ENCODE results near the gene AGFG2. TPM values are rescaled to one million over a fixed set of nuclear protein-coding genes. Genes with fewer than 3 reads are reported as not detected.

Gene AGFG2
- total RNA-seq, 3 donors from 2014 or later (not counting 1 experiment from before 2014, with no cell fraction given), result 21.5 to 32.6 (median 22.2) TPM

DNA sequence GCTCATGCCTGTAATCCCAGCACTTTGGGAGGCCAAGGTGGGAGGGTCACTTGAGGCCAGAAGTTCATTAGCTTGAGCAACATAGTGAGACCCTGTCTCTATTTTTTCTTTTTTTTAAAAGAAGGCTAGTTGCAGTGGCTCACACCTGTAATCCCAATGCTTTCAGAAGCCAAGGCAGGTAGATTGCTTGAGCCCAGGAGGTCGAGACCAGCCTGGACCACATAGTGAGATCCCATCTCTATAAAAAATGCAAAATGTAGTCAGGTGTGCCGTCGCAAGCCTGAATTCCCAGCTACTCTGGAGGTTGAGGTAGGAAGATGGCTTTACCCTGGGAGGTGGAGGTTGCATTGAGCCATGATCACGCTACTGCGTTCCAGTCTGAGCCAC, 47.8 kb upstream of the AGFG2 start:
- Histone ChIP-seq H3K36me3 (ENCODE audit: control insufficient read depth, insufficient read depth, low read length) (no peaks in the 10 kb centered on the region), H3K27ac (ENCODE audit: low read length) (no peak overlapping the region), H3K4me3 (ENCODE audit: low read length) (no peak overlapping the region), H3K4me1 (ENCODE audit: control insufficient read depth, insufficient read depth, low read length) (peaks cover 10% of the 10 kb centered on the region), H3K27me3 (ENCODE audit: control insufficient read depth, insufficient read depth, low read length) (peaks cover 5% of the 10 kb centered on the region), H3K9me3 (ENCODE audit: control insufficient read depth, insufficient read depth, low read length) (no peaks in the 10 kb centered on the region)
- intact Hi-C loops (cut with micrococcal nuclease), result no loop called here
- H3K4me3 Mint-ChIP-seq, result no peak overlapping the region
- DNase-seq, result no peak
- peaks cover 0 to 10% of the 10 kb centered on the region in 2 donors for H3K4me1 Mint-ChIP-seq
- TF ChIP-seq, protein P1, sequence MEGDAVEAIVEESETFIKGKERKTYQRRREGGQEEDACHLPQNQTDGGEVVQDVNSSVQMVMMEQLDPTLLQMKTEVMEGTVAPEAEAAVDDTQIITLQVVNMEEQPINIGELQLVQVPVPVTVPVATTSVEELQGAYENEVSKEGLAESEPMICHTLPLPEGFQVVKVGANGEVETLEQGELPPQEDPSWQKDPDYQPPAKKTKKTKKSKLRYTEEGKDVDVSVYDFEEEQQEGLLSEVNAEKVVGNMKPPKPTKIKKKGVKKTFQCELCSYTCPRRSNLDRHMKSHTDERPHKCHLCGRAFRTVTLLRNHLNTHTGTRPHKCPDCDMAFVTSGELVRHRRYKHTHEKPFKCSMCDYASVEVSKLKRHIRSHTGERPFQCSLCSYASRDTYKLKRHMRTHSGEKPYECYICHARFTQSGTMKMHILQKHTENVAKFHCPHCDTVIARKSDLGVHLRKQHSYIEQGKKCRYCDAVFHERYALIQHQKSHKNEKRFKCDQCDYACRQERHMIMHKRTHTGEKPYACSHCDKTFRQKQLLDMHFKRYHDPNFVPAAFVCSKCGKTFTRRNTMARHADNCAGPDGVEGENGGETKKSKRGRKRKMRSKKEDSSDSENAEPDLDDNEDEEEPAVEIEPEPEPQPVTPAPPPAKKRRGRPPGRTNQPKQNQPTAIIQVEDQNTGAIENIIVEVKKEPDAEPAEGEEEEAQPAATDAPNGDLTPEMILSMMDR (IDR thresholded peaks at IDR 0.05), result no peak
- no peaks in the 10 kb centered on the region for H3K36me3 Mint-ChIP-seq
- 94% methylated on average over 5 of the region's 5 CpGs for WGBS (ENCODE audit: insufficient coverage)
- peaks cover 29 to 37% of the 10 kb centered on the region in 2 donors for H3K27me3 Mint-ChIP-seq (ENCODE audit: low read depth in 2 of 2)
- no peak overlapping the region for H3K27ac Mint-ChIP-seq
- ATAC-seq, result no peak
- H3K9me3 Mint-ChIP-seq, result no peaks in the 10 kb centered on the region

DNA sequence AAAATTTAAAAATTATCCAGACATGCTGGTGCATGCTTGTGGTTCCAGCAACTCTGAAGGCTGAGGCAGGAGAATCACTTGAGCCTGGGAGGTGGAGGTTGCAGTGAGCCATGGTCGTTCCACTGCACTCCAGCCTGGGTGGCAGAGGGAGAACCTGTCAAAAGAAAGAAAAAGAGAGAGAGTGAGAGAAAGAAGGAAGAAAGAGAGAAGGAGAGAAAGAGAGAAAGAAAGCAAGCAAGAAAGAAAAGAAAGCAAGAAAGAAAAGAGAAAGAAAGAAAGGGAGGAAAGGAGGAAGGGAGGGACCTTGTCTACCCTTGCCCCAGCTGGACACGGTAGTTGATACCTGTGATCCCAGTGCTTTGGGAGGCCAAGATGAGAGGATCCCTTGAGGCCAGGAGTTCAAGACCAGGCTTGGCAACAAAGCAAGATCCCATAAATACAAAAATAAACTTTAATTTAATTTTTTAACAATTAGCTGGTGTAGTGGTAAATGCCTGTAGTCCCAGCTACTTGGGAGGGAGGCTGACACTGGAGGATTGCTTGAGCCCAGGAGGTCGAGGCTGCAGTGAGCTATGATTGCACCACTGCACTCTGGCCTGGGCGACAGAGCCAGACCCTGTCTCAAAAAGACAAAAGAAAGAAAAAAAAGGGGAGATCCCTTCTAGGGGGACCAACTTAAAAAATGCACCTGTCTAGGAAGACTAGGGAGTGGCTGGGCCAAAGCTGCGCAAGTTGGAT, 46.1 kb upstream of the AGFG2 start:
- H3K9me3 ChIP-seq (ENCODE audit: control insufficient read depth, insufficient read depth, low read length), result no peaks in the 10 kb centered on the region
- ATAC-seq, result no peak
- Mint-ChIP-seq H3K4me1 (peaks cover 0 to 10% of the 10 kb centered on the region in 2 donors), H3K27ac (no peak overlapping the region), H3K36me3 (no peaks in the 10 kb centered on the region), H3K4me3 (peak overlapping the region; percentile 69), H3K27me3 (ENCODE audit: low read depth in 2 of 2) (peaks cover 32 to 39% of the 10 kb centered on the region in 2 donors), H3K9me3 (no peaks in the 10 kb centered on the region)
- H3K4me1 ChIP-seq (ENCODE audit: control insufficient read depth, insufficient read depth, low read length), result peaks cover 10% of the 10 kb centered on the region
- H3K4me3 ChIP-seq (ENCODE audit: low read length), result no peak overlapping the region
- 88% methylated on average over 5 of the region's 5 CpGs for WGBS (ENCODE audit: insufficient coverage)
- no peak overlapping the region for H3K27ac ChIP-seq (ENCODE audit: low read length)
- H3K36me3 ChIP-seq (ENCODE audit: control insufficient read depth, insufficient read depth, low read length), result no peaks in the 10 kb centered on the region
- DNase-seq, result no peak
- TF ChIP-seq, protein P1 (IDR thresholded peaks at IDR 0.05), result no peak
- H3K27me3 ChIP-seq (ENCODE audit: control insufficient read depth, insufficient read depth, low read length), result peaks cover 5% of the 10 kb centered on the region
- intact Hi-C loops (cut with micrococcal nuclease), result no loop called here

DNA sequence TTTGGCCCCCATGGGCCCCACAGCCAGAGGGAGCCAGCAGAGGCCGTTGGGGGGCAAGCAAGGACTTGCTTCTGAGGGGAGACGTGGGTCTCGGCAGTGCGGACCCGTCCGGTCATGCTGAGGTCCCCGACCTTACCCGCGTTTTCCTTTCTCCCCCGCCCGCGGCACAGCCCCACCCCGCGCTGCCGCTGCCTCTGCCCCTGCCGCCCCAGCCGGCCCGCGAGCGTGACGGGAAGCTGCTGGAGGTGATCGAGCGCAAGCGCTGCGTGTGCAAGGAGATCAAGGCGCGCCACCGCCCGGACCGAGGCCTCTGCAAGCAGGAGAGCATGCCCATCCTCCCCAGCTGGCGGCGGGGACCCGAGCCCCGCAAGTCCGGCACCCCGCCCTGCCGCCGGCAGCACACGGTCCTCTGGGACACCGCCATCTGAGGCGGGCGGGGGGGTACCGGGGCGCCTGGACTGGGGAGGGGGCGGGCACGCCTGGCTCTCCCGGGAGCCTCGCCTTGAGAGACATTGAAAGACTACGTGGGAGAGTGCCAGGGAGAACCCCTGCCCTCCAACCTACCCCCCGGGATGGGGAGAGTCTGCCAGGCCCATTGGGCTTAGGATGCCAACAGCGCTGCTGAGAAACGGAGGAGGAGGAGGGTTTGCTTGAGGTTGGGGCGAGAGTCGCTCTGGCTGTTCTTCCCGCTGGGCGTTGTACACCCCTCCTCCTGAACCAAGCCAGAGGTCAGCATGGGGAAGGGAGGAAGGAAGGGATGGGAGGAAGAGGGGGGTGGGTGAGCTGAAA, 45.3 kb upstream of the AGFG2 start:
- intact Hi-C loops (cut with micrococcal nuclease), result no loop called here
- peak; percentile 60 to 84 (median 77) for ATAC-seq
- Histone ChIP-seq H3K36me3 (ENCODE audit: control insufficient read depth, insufficient read depth, low read length) (no peaks in the 10 kb centered on the region), H3K9me3 (ENCODE audit: control insufficient read depth, insufficient read depth, low read length) (no peaks in the 10 kb centered on the region), H3K4me1 (ENCODE audit: control insufficient read depth, insufficient read depth, low read length) (peaks cover 10% of the 10 kb centered on the region), H3K27ac (ENCODE audit: low read length) (no peak overlapping the region), H3K4me3 (ENCODE audit: low read length) (no peak overlapping the region), H3K27me3 (ENCODE audit: control insufficient read depth, insufficient read depth, low read length) (peaks cover 5% of the 10 kb centered on the region)
- TF ChIP-seq, protein P1 (IDR thresholded peaks at IDR 0.05), result no peak
- Mint-ChIP-seq H3K27ac (no peak overlapping the region), H3K4me1 (peaks cover 0 to 10% of the 10 kb centered on the region in 2 donors), H3K27me3 (ENCODE audit: low read depth in 2 of 2) (peaks cover 32 to 41% of the 10 kb centered on the region in 2 donors), H3K36me3 (no peaks in the 10 kb centered on the region), H3K9me3 (no peaks in the 10 kb centered on the region), H3K4me3 (peak overlapping the region; percentile 69)
- DNase-seq, result peak in 1 of 2 donors; percentile 75
- 3% methylated on average over 56 of the region's 56 CpGs for WGBS (ENCODE audit: insufficient coverage)
